ENCODE measurements around the gene PTPN4.
A peak's percentile ranks its signal among the peaks of the same experiment; 100 is the strongest.

Gene PTPN4

DNA sequence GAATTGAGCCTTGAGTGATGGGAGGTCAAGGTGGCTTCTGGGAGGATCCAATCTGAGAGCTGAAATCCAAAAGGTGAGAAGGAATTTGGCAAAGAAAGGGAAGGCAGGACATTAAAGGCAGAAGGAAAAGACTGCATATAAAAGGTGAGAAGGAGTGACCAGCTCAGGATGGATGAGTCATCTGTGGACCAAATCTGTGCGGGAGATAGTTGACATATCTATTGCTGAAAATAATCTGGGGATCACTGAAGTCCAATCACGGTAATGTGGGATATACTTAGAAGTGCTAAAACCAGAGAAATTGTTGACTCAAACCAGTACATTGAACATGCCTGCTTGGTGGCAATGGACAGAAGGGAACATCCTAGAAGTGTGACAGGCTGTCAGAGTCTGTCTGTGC lies 8.0 kb upstream of the PTPN4 start:
- H3K79me2 ChIP-seq (ENCODE audit: low read length): no peaks in the 10 kb centered on the region
- H2AFZ ChIP-seq (ENCODE audit: low read depth, low read length): no peak overlapping the region
- H3K4me2 ChIP-seq (ENCODE audit: low read length): no peak overlapping the region
- TF ChIP-seq EZH2phosphoT487 (IDR thresholded peaks at IDR 0.05; ENCODE audit: low read depth): no peak
- TF ChIP-seq CTCF (IDR thresholded peaks at IDR 0.05; ENCODE audit: low read depth, low read length): no peak
- H3K4me1 ChIP-seq (ENCODE audit: low read length): peaks cover 6% of the 10 kb centered on the region
- no peaks in the 10 kb centered on the region for H4K20me1 ChIP-seq (ENCODE audit: insufficient read depth, low read length)
- no peaks in the 10 kb centered on the region for H3K36me3 ChIP-seq (replicated peaks; ENCODE audit: low read depth, low read length)
- H3K4me3 ChIP-seq (ENCODE audit: low read length): no peak overlapping the region
- no peaks in the 10 kb centered on the region for H3K9me3 ChIP-seq (ENCODE audit: insufficient read depth, low read length)
- H3K9ac ChIP-seq (ENCODE audit: low read length): no peak overlapping the region
- H3K27me3 ChIP-seq (ENCODE audit: low read depth, low read length): peaks cover 18% of the 10 kb centered on the region
- no peak overlapping the region for H3K27ac ChIP-seq (ENCODE audit: low read length)

- Histone ChIP-seq H3K36me3 (replicated peaks; ENCODE audit: low read depth, low read length) (no peaks in the 10 kb centered on the region), H3K4me2 (ENCODE audit: low read length) (peak overlapping the region; percentile 78), H3K9ac (ENCODE audit: low read length) (peak overlapping the region; percentile 28), H3K4me3 (ENCODE audit: low read length) (peak overlapping the region; percentile 63), H3K79me2 (ENCODE audit: low read length) (no peaks in the 10 kb centered on the region), H4K20me1 (ENCODE audit: insufficient read depth, low read length) (no peaks in the 10 kb centered on the region), H3K27me3 (ENCODE audit: low read depth, low read length) (peaks cover 12% of the 10 kb centered on the region), H3K9me3 (ENCODE audit: insufficient read depth, low read length) (no peaks in the 10 kb centered on the region), H3K4me1 (ENCODE audit: low read length) (peaks cover 6% of the 10 kb centered on the region), H3K27ac (ENCODE audit: low read length) (no peak overlapping the region), H2AFZ (ENCODE audit: low read depth, low read length) (peak overlapping the region; percentile 50)
- TF ChIP-seq CTCF (IDR thresholded peaks at IDR 0.05; ENCODE audit: low read depth, low read length) (peak; percentile 91), EZH2phosphoT487 (IDR thresholded peaks at IDR 0.05; ENCODE audit: low read depth) (no peak)
These were observed 6.4 kb upstream of the PTPN4 start for GRCh38 chr2:119753041-119753929.

DNA sequence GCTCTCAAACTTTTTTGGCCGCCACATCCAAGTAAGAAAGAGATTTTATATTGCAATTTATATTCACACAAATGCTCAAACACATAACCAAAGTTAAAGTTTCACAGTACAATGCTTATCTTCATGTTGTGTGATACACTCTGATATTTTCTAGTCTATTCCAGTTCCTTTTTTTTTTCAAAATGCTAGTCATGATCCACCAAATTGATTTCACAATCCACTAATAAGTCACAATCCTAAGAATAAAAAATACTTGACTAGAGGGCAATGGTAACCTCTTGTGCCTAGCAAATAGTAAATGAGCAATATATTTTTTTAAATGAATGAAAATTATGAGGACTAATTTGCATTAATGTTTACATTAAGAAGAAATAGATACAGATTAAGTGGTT lies 5.8 kb upstream of the PTPN4 start:
- TF ChIP-seq EZH2phosphoT487 (IDR thresholded peaks at IDR 0.05; ENCODE audit: low read depth) (no peak), CTCF (IDR thresholded peaks at IDR 0.05; ENCODE audit: low read depth, low read length) (no peak)
- peak overlapping the region; percentile 78 for H3K4me2 ChIP-seq (ENCODE audit: low read length)
- no peaks in the 10 kb centered on the region for H4K20me1 ChIP-seq (ENCODE audit: insufficient read depth, low read length)
- no peaks in the 10 kb centered on the region for H3K79me2 ChIP-seq (ENCODE audit: low read length)
- H3K4me1 ChIP-seq (ENCODE audit: low read length): peaks cover 12% of the 10 kb centered on the region
- peak overlapping the region; percentile 28; the same call in 1 of the 2 replicates for H3K9ac ChIP-seq (ENCODE audit: low read length)
- no peaks in the 10 kb centered on the region for H3K36me3 ChIP-seq (replicated peaks; ENCODE audit: low read depth, low read length)
- no peaks in the 10 kb centered on the region for H3K9me3 ChIP-seq (ENCODE audit: insufficient read depth, low read length)
- H3K4me3 ChIP-seq (ENCODE audit: low read length): peak overlapping the region; percentile 63
- peaks cover 12% of the 10 kb centered on the region for H3K27me3 ChIP-seq (ENCODE audit: low read depth, low read length)
- H3K27ac ChIP-seq (ENCODE audit: low read length): no peak overlapping the region
- H2AFZ ChIP-seq (ENCODE audit: low read depth, low read length): peak overlapping the region; percentile 50; the same call in 1 of the 2 replicates

- peaks cover 12% of the 10 kb centered on the region; the same call in 1 of the 2 replicates for H3K27me3 ChIP-seq (ENCODE audit: low read depth, low read length)
- H3K36me3 ChIP-seq (replicated peaks; ENCODE audit: low read depth, low read length): no peaks in the 10 kb centered on the region
- peaks cover 9% of the 10 kb centered on the region for H3K79me2 ChIP-seq (ENCODE audit: low read length)
- H2AFZ ChIP-seq (ENCODE audit: low read depth, low read length): no peak overlapping the region
- H3K4me1 ChIP-seq (ENCODE audit: low read length): peaks cover 12% of the 10 kb centered on the region
- no peaks in the 10 kb centered on the region for H4K20me1 ChIP-seq (ENCODE audit: insufficient read depth, low read length)
- H3K27ac ChIP-seq (ENCODE audit: low read length): no peak overlapping the region
- H3K4me3 ChIP-seq (ENCODE audit: low read length): no peak overlapping the region
- H3K9ac ChIP-seq (ENCODE audit: low read length): no peak overlapping the region
- H3K4me2 ChIP-seq (ENCODE audit: low read length): no peak overlapping the region
- TF ChIP-seq CTCF (IDR thresholded peaks at IDR 0.05; ENCODE audit: low read depth, low read length): no peak
- no peak for TF ChIP-seq EZH2phosphoT487 (IDR thresholded peaks at IDR 0.05; ENCODE audit: low read depth)
- no peaks in the 10 kb centered on the region for H3K9me3 ChIP-seq (ENCODE audit: insufficient read depth, low read length)
These were observed 3.8 kb upstream of the PTPN4 start for GRCh38 chr2:119755906-119756305.

Data from OCI-LY3 (cell line).